22Rv1 (cell line): ENCODE results near the gene TMEM179.

ENCODE experiments used
- ZFX ChIP-seq: fragments of 450-650 bp; IDR thresholded peaks from 2 replicates; pipeline ENCODE4 v1.6.1; 2017; ENCODE audit warnings: antibody characterized with exemption, borderline replicate concordance
- TF ChIP-seq, protein P1 (sequence below): fragments of 450-650 bp; IDR thresholded peaks from 2 replicates; pipeline ENCODE4 v1.5.1; 2017; ENCODE audit warnings: mild to moderate bottlenecking

DNA sequence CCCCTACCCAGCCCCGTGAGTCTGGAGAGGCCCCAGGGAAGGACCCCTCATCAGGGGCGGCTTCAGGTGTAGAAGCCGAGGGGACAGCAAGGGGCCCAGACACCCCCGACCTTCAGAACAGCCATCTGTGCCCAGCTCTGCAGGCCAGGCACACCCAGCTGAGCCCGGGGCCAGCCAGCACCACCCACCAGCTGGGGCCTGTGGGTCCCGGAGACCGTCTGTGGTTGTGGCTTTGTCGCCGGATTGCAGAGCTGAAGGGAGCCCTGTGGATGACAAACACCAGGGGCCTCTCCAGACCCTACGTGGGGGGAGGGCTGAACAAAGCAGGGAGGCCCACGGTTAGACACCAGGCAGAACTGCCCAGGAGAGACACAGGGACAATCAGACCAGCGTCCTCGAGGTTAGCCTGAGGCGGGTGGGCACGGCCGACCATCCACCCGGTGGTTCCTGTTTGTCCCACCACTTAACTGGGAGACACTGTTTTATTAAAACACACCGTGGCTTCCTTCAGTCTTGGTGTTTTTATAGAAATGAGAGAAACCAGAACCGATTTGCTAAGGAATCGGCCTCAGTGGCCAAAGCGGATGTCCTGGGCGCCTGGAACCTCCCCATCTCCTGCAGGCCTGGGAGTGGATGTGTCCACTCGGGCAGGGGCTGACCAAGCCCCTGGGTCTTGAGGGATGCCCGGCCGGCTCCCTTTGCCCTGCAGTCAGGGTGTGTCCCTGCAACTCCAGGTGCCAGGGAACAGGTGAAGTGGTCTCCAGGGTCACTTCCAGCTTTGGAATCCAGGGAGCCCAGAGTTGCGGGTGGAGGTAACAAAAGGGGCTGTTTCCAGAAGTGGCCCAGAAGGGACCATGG, 15.0 kb downstream of the TMEM179 start:
- TF ChIP-seq, protein P1, sequence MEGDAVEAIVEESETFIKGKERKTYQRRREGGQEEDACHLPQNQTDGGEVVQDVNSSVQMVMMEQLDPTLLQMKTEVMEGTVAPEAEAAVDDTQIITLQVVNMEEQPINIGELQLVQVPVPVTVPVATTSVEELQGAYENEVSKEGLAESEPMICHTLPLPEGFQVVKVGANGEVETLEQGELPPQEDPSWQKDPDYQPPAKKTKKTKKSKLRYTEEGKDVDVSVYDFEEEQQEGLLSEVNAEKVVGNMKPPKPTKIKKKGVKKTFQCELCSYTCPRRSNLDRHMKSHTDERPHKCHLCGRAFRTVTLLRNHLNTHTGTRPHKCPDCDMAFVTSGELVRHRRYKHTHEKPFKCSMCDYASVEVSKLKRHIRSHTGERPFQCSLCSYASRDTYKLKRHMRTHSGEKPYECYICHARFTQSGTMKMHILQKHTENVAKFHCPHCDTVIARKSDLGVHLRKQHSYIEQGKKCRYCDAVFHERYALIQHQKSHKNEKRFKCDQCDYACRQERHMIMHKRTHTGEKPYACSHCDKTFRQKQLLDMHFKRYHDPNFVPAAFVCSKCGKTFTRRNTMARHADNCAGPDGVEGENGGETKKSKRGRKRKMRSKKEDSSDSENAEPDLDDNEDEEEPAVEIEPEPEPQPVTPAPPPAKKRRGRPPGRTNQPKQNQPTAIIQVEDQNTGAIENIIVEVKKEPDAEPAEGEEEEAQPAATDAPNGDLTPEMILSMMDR = no peak
- TF ChIP-seq ZFX = no peak
